Stimulated activated CD8-positive, alpha-beta memory T cell treated with anti-CD3 and anti-CD28 coated beads, Interleukin-12 subunit alpha, Interleukin-12 subunit beta, amount 100 ng/mL, for 4 hours (primary cell): ENCODE measurements around the gene DIDO1.
"Not testable (repeated sequence)": the region's sequence is repeated elsewhere in the genome, so short reads cannot be mapped to it uniquely, and the experiment has no call there.

Source experiments
- DNase-seq: peaks from one replicate; pipeline ENCODE4 v3.0.0-alpha.2; 2020; ENCODE audit warnings: low read depth

The DIDO1 gene

GRCh38 chr20:62879275-62880146 lies 46.8 kb downstream of the DIDO1 start:
- DNase-seq: no peak

GRCh38 chr20:62878244-62879038 lies 47.9 kb downstream of the DIDO1 start:
- no peak for DNase-seq

- DNase-seq: no peak
Measured at GRCh38 chr20:62876902-62877816, 49.1 kb downstream of the DIDO1 start.

GRCh38 chr20:62876501-62876901 lies 49.8 kb downstream of the DIDO1 start:
- DNase-seq: no peak

- DNase-seq: no peak
Measured at GRCh38 chr20:62875419-62876361, 50.6 kb downstream of the DIDO1 start.

- no peak for DNase-seq
Measured at GRCh38 chr20:62874964-62875344, 51.4 kb downstream of the DIDO1 start.

- DNase-seq: not testable (repeated sequence)
Measured at GRCh38 chr20:62873681-62874031, 52.6 kb downstream of the DIDO1 start.

GRCh38 chr20:62873280-62873679 lies 53.0 kb downstream of the DIDO1 start:
- DNase-seq: no peak

GRCh38 chr20:62872862-62873261 lies 53.4 kb downstream of the DIDO1 start:
- no peak for DNase-seq

- DNase-seq: no peak
Measured at GRCh38 chr20:62872184-62872847, 54.0 kb downstream of the DIDO1 start.

- no peak for DNase-seq
Measured at GRCh38 chr20:62864207-62864606, 62.1 kb downstream of the DIDO1 start.

GRCh38 chr20:62861726-62862336 lies 64.5 kb downstream of the DIDO1 start, which contains the start of gene TCFL5:
TSS of gene TCFL5 (minus strand) at chr20:62861822. CDS start at chr20:62861670, 152 bp downstream.
- peak; percentile 91 for DNase-seq

- DNase-seq: peak; percentile 12
Measured at GRCh38 chr20:62860924-62861691, 65.2 kb downstream of the DIDO1 start.

- DNase-seq: no peak
Measured at GRCh38 chr20:62860391-62860923, 65.8 kb downstream of the DIDO1 start.

- no peak for DNase-seq
Measured at GRCh38 chr20:62859721-62860120, 66.6 kb downstream of the DIDO1 start.

- DNase-seq: no peak
Measured at GRCh38 chr20:62858058-62858830, 68.1 kb downstream of the DIDO1 start.

GRCh38 chr20:62856931-62857619 lies 69.2 kb downstream of the DIDO1 start:
- DNase-seq: no peak
